Neural cell (in vitro differentiated cells): ENCODE measurements around the gene ITPKB. TPM values are rescaled to one million over a fixed set of nuclear protein-coding genes. Genes with fewer than 3 reads are reported as not detected.

Source experiments
- H2AFZ ChIP-seq: fragments of 200-600, 300-800 bp; sonication (generic), shearing (Covaris generic); 2 replicates; pipeline ENCODE4 v1.6.0; 2014; ENCODE audit warnings: low read depth, mild to moderate bottlenecking, antibody characterized with exemption, low read length, moderate library complexity
- H3F3A ChIP-seq: fragments of 200-600 bp; shearing (Covaris generic); 2 replicates; pipeline ENCODE4 v1.6.1; 2016; ENCODE audit warnings: mild to moderate bottlenecking, moderate library complexity, mixed read lengths, antibody characterized with exemption, low read length; ENCODE audit not compliant: insufficient read depth, poor library complexity, severe bottlenecking
- H3K27ac ChIP-seq: fragments of 200-600, 300-800 bp; sonication (generic), shearing (Covaris generic); 2 replicates; pipeline ENCODE4 v1.5.1; 2014; ENCODE audit warnings: mild to moderate bottlenecking, low read length, moderate library complexity
- H3K27me3 ChIP-seq: fragments of 300-800, 200-600 bp; sonication (generic), shearing (Covaris generic); 2 replicates; pipeline ENCODE4 v1.6.0; 2014; ENCODE audit warnings: mild to moderate bottlenecking, low read depth, low read length, moderate library complexity; ENCODE audit not compliant: insufficient read depth
- H3K36me3 ChIP-seq: fragments of 300-800, 200-600 bp; sonication (generic), shearing (Covaris generic); 2 replicates; pipeline ENCODE4 v1.5.1; 2014; ENCODE audit warnings: mild to moderate bottlenecking, antibody characterized with exemption, low read length, moderate library complexity; ENCODE audit not compliant: insufficient read depth
- H3K4me2 ChIP-seq: fragments of 300-800, 200-600 bp; sonication (generic), shearing (Covaris generic); 2 replicates; pipeline ENCODE4 v1.6.0; 2014; ENCODE audit warnings: mild to moderate bottlenecking, low read length
- H3K4me3 ChIP-seq: fragments of 300-800, 200-600 bp; sonication (generic), shearing (Covaris generic); 2 replicates; pipeline ENCODE4 v1.5.1; 2014; ENCODE audit warnings: mild to moderate bottlenecking, low read length, moderate library complexity
- H3K79me2 ChIP-seq: fragments of 200-600 bp; shearing (Covaris generic); replicated peaks from 2 replicates; pipeline ENCODE4 v1.6.0; 2014; ENCODE audit warnings: mild to moderate bottlenecking, low read length, moderate library complexity; ENCODE audit not compliant: insufficient read depth
- H3K9ac ChIP-seq: fragments of 300-800, 200-600 bp; sonication (generic), shearing (Covaris generic); 2 replicates; pipeline ENCODE4 v1.6.1; 2016; ENCODE audit warnings: mild to moderate bottlenecking, low read length, mixed read lengths
- H3K9me2 ChIP-seq: fragments of 200-600 bp; shearing (Covaris generic); 2 replicates; pipeline ENCODE4 v1.6.1; 2016; ENCODE audit warnings: mild to moderate bottlenecking, low read length, mixed read lengths; ENCODE audit not compliant: insufficient read depth
- H3K9me3 ChIP-seq: fragments of 200-600, 300-800 bp; sonication (generic), shearing (Covaris generic); 2 replicates; pipeline ENCODE4 v1.6.1; 2016; ENCODE audit warnings: mild to moderate bottlenecking, mixed run types, low read length, moderate library complexity, mixed read lengths
- H4K20me1 ChIP-seq: fragments of 200-600 bp; shearing (Covaris generic); 2 replicates; pipeline ENCODE4 v1.6.1; 2016; ENCODE audit warnings: mild to moderate bottlenecking, mixed run types; ENCODE audit not compliant: insufficient read depth
- CTCF ChIP-seq: fragments of 450-650 bp; IDR thresholded peaks from 2 replicates; pipeline ENCODE4 v1.5.1; 2014; ENCODE audit warnings: antibody characterized with exemption, mild to moderate bottlenecking, moderate library complexity; ENCODE audit not compliant: poor library complexity, severe bottlenecking
- EP300 ChIP-seq: fragments of 450-650 bp; conservative IDR thresholded peaks from 2 replicates; pipeline ENCODE4 v1.6.1; 2014; ENCODE audit warnings: antibody characterized with exemption, mild to moderate bottlenecking, moderate library complexity; ENCODE audit not compliant: poor library complexity, severe bottlenecking
- EZH2 ChIP-seq: fragments of 200-600, 300-800 bp; shearing (Covaris generic), sonication (generic); IDR thresholded peaks from 2 replicates; pipeline ENCODE4 v1.6.1; 2014; ENCODE audit warnings: antibody characterized with exemption, low read length, borderline replicate concordance, mild to moderate bottlenecking; ENCODE audit not compliant: insufficient read depth, poor library complexity, severe bottlenecking
- MXI1 ChIP-seq: fragments of 450-650 bp; conservative IDR thresholded peaks from 2 replicates; pipeline ENCODE4 v1.6.1; 2014; ENCODE audit warnings: antibody characterized with exemption, mild to moderate bottlenecking; ENCODE audit not compliant: poor library complexity, severe bottlenecking
- POLR2AphosphoS5 ChIP-seq: IDR thresholded peaks from 2 replicates; pipeline ENCODE4 v1.6.1; 2012
- REST ChIP-seq: IDR thresholded peaks from 2 replicates; pipeline ENCODE4 v1.6.1; 2012; ENCODE audit warnings: borderline replicate concordance
- SMC3 ChIP-seq: fragments of 450-650 bp; conservative IDR thresholded peaks from 2 replicates; pipeline ENCODE4 v1.6.1; 2014; ENCODE audit warnings: antibody characterized with exemption, mild to moderate bottlenecking, moderate library complexity; ENCODE audit not compliant: poor library complexity
- TAF1 ChIP-seq: IDR thresholded peaks from 2 replicates; pipeline ENCODE4 v1.6.1; 2012; ENCODE audit warnings: low read depth
- polyA plus RNA-seq: library from polyadenylated mRNA; depleted of rRNA; stranded (reverse); fragments of >200 nt; gene quantifications from 2 replicates; pipeline ENCODE4 v1.2.3, GENCODE V29; 2014

The ITPKB gene
- polyA plus RNA-seq, 1 donor from 2014 or later: 0.19 TPM

GRCh38 chr1:226754097-226754496 lies 15.0 kb upstream of the ITPKB start:
- H2AFZ ChIP-seq: no peak overlapping the region
- no peaks in the 10 kb centered on the region for H4K20me1 ChIP-seq
- no peaks in the 10 kb centered on the region for H3K9me2 ChIP-seq
- TF ChIP-seq POLR2AphosphoS5: no peak
- no peak for TF ChIP-seq EZH2
- no peak for TF ChIP-seq CTCF
- TF ChIP-seq REST: no peak
- no peak for TF ChIP-seq EP300
- TF ChIP-seq MXI1: no peak
- no peak for TF ChIP-seq TAF1
- no peaks in the 10 kb centered on the region for H3K9me3 ChIP-seq
- H3K36me3 ChIP-seq: no peaks in the 10 kb centered on the region
- H3F3A ChIP-seq: no peaks in the 10 kb centered on the region
- H3K4me2 ChIP-seq: no peak overlapping the region
- no peak overlapping the region for H3K9ac ChIP-seq
- no peaks in the 10 kb centered on the region for H3K27me3 ChIP-seq
- H3K27ac ChIP-seq: no peak overlapping the region
- H3K4me3 ChIP-seq: no peak overlapping the region
- no peaks in the 10 kb centered on the region for H3K79me2 ChIP-seq

GRCh38 chr1:226751703-226752102 lies 12.6 kb upstream of the ITPKB start:
- no peaks in the 10 kb centered on the region for H3K9me3 ChIP-seq
- TF ChIP-seq CTCF (no peak), SMC3 (no peak)
- H3K27ac ChIP-seq: no peak overlapping the region
- no peaks in the 10 kb centered on the region for H3K79me2 ChIP-seq
- no peaks in the 10 kb centered on the region for H4K20me1 ChIP-seq
- H3F3A ChIP-seq: no peaks in the 10 kb centered on the region
- no peak overlapping the region for H3K4me3 ChIP-seq
- H3K36me3 ChIP-seq: no peaks in the 10 kb centered on the region
- no peak overlapping the region for H3K9ac ChIP-seq
- H3K9me2 ChIP-seq: no peaks in the 10 kb centered on the region
- H3K27me3 ChIP-seq: no peaks in the 10 kb centered on the region
- no peak overlapping the region for H2AFZ ChIP-seq
- H3K4me2 ChIP-seq: no peak overlapping the region
